Right atrium auricular region (tissue), 2 donors: ENCODE data around the gene PTS. TPM values are rescaled to one million over a fixed set of nuclear protein-coding genes. Genes with fewer than 3 reads are reported as not detected.

Experiments
- DNase-seq: peaks from one replicate; pipeline ENCODE4 v3.0.0-alpha.2; 2019; ENCODE audit warnings: low spot score
- H3K27ac ChIP-seq, 2 donors: fragments of 200-600 bp; sonication (generic); 1 replicate in 1 of 2; 2 replicates in 1 of 2; pipeline ENCODE4 v1.5.1; 2016 to 2019
- H3K27me3 ChIP-seq, 2 donors: fragments of 200-600 bp; sonication (generic); one replicate each; pipeline versions ENCODE4 v1.5.1 to v1.6.0; 2017 to 2019
- H3K36me3 ChIP-seq: fragments of 200-600 bp; sonication (generic); one replicate; pipeline ENCODE4 v1.5.1; 2016
- H3K4me1 ChIP-seq, 2 donors: fragments of 200-600 bp; sonication (generic); one replicate each; pipeline versions ENCODE4 v1.5.1 to v1.6.0; 2017 to 2019
- H3K4me3 ChIP-seq, 2 donors: fragments of 200-600 bp; sonication (generic); 1 replicate in 1 of 2; 2 replicates in 1 of 2; pipeline ENCODE4 v1.5.1; 2017 to 2019; ENCODE audit warnings: mild to moderate bottlenecking in 1 of 2, moderate library complexity in 1 of 2
- H3K9me3 ChIP-seq, 2 donors: fragments of 200-600 bp; sonication (generic); one replicate each; pipeline ENCODE4 v1.5.1; 2019
- CTCF ChIP-seq, 2 donors: fragments of 200-600 bp; sonication (generic); IDR thresholded peaks; one replicate each; pipeline ENCODE4 v1.5.1; 2019; ENCODE audit warnings: antibody characterized with exemption in 2 of 2
- total RNA-seq, 2 donors: library from RNA; depleted of rRNA; stranded (reverse); fragments of >200 nt; gene quantifications; one replicate each; pipeline ENCODE4 v1.1.0, GENCODE V29; 2016

PTS gene
- total RNA-seq, 2 donors from 2014 or later = 18.1 to 19.5 TPM

- DNase-seq = no peak
- TF ChIP-seq CTCF (IDR thresholded peaks at IDR 0.05) = no peak
- no peaks in the 10 kb centered on the region for H3K27me3 ChIP-seq
- no peak overlapping the region for H3K27ac ChIP-seq
- H3K9me3 ChIP-seq = no peaks in the 10 kb centered on the region
- no peak overlapping the region for H3K4me3 ChIP-seq
- peaks cover 14% of the 10 kb centered on the region for H3K36me3 ChIP-seq
- peaks cover 0 to 4% of the 10 kb centered on the region in 2 donors for H3K4me1 ChIP-seq
Observed at GRCh38 chr11:112222303-112222702, 3.9 kb upstream of the PTS start.

- peaks cover 8% of the 10 kb centered on the region for H3K36me3 ChIP-seq
- H3K27ac ChIP-seq = no peak overlapping the region
- DNase-seq = no peak
- peaks cover 0 to 10% of the 10 kb centered on the region in 2 donors for H3K4me1 ChIP-seq
- H3K9me3 ChIP-seq = no peaks in the 10 kb centered on the region
- TF ChIP-seq CTCF (IDR thresholded peaks at IDR 0.05) = no peak
- no peaks in the 10 kb centered on the region for H3K27me3 ChIP-seq
- H3K4me3 ChIP-seq = no peak overlapping the region
Observed at GRCh38 chr11:112223121-112223520, 3.1 kb upstream of the PTS start.

GRCh38 chr11:112223754-112224532, 2.3 kb upstream of the PTS start:
- TF ChIP-seq CTCF (IDR thresholded peaks at IDR 0.05) = no peak

GRCh38 chr11:112225753-112226061, 521 bp upstream of the PTS start:
- no peak for TF ChIP-seq CTCF (IDR thresholded peaks at IDR 0.05)
- peak; percentile 86 for DNase-seq

More at GRCh38 chr11:112223754-112224532, 2.3 kb upstream of the PTS start:
- Histone ChIP-seq H3K27me3 (no peaks in the 10 kb centered on the region), H3K4me3 (no peak overlapping the region), H3K9me3 (no peaks in the 10 kb centered on the region), H3K27ac (no peak overlapping the region), H3K4me1 (peaks cover 0 to 10% of the 10 kb centered on the region in 2 donors), H3K36me3 (peaks cover 6% of the 10 kb centered on the region)
- no peak for DNase-seq

GRCh38 chr11:112226831-112227401, 688 bp downstream of the PTS start:
- H3K27ac ChIP-seq = peak overlapping the region; percentile 97 to 98
- H3K36me3 ChIP-seq = peaks cover 16% of the 10 kb centered on the region
- DNase-seq = no peak
- H3K27me3 ChIP-seq = no peaks in the 10 kb centered on the region
- H3K4me1 ChIP-seq = peaks cover 0 to 10% of the 10 kb centered on the region in 2 donors
- H3K9me3 ChIP-seq = no peaks in the 10 kb centered on the region
- peak overlapping the region; percentile 66 to 74 for H3K4me3 ChIP-seq
- no peak for TF ChIP-seq CTCF (IDR thresholded peaks at IDR 0.05)

More at GRCh38 chr11:112225753-112226061, 521 bp upstream of the PTS start:
- Histone ChIP-seq H3K4me1 (peaks cover 0 to 10% of the 10 kb centered on the region in 2 donors), H3K27ac (peak overlapping the region; percentile 97 to 98), H3K36me3 (peaks cover 15% of the 10 kb centered on the region), H3K4me3 (peak overlapping the region; percentile 66 to 74), H3K27me3 (no peaks in the 10 kb centered on the region), H3K9me3 (no peaks in the 10 kb centered on the region)
